GM12878 (cell line): ENCODE data around the gene TP63. TPM values are rescaled to one million over a fixed set of nuclear protein-coding genes. Genes with fewer than 3 reads are reported as not detected.

ENCODE experiments used
- ATAC-seq: fragments of 200-7000 bp; cut with Tn5 transposase; 3 replicates; pipeline ENCODE4 v1.9.1; 2020; ENCODE audit warnings: mild to moderate bottlenecking, moderate library complexity
- BruUV-seq: library from RNA; stranded (reverse); fragments of 400-500 nt; replicated peaks from 2 replicates; lab custom pipeline; 2021; lab: Mats Ljungman, UMichigan
- CTCF ChIA-PET: fragments of 300-600 bp; sonication (Branson Sonifier 250); formaldehyde crosslinking; extraction: SDS; loops from one replicate; lab custom pipeline; 2021; ENCODE audit warnings: inconsistent platforms; lab: Yijun Ruan, JAX
- POLR2A ChIA-PET: fragments of 350-600 bp; formaldehyde crosslinking; extraction: SDS; loops from one replicate; lab custom pipeline; 2021; ENCODE audit warnings: inconsistent platforms; lab: Charles Lee
- RAD21 ChIA-PET: fragments of 300-600 bp; sonication (Branson Sonifier 250); formaldehyde crosslinking; loops from one replicate; lab custom pipeline; 2023; ENCODE audit warnings: antibody characterized with exemption; ENCODE audit not compliant: unreplicated experiment; lab: Charles Lee
- SMC1A ChIA-PET: fragments of 300-600 bp; sonication (Branson Sonifier 250); formaldehyde crosslinking; loops from one replicate; lab custom pipeline; 2023; ENCODE audit not compliant: unreplicated experiment, uncharacterized antibody; lab: Charles Lee
- DNase-seq: peaks from one replicate; pipeline ENCODE4 v3.0.0-alpha.2; 2011; ENCODE audit warnings: low read depth, low spot score
- FAIRE-seq: peaks from 3 replicates; lab custom pipeline; 2011; peaks lifted over from hg19 to GRCh38; lab: Jason Lieb, UNC
- H2AFZ ChIP-seq: 2 replicates; pipeline ENCODE4 v1.6.0; 2011; ENCODE audit warnings: low read depth, low read length, control low read depth; ENCODE audit not compliant: control insufficient read depth
- H3K27ac ChIP-seq: 2 replicates; pipeline ENCODE4 v1.5.1; 2011; ENCODE audit warnings: control low read depth; ENCODE audit not compliant: control insufficient read depth, insufficient read depth
- H3K27me3 ChIP-seq, 2 experiments: replicated peaks in 1 of 2; 2 replicates each; pipeline versions ENCODE4 v1.6.0 to v1.6.1; 2011; ENCODE audit warnings: low read length in 1 of 2; ENCODE audit not compliant: control insufficient read depth in 2 of 2, insufficient read depth in 2 of 2
- H3K36me3 ChIP-seq, 2 experiments: 2 replicates each; pipeline ENCODE4 v1.5.1; 2011; ENCODE audit warnings: low read length in 1 of 2; ENCODE audit not compliant: control insufficient read depth in 2 of 2, insufficient read depth in 2 of 2
- H3K4me1 ChIP-seq: 2 replicates; pipeline ENCODE4 v1.6.1; 2011; ENCODE audit warnings: mild to moderate bottlenecking, low read length, moderate library complexity, mixed read lengths; ENCODE audit not compliant: control insufficient read depth, insufficient read depth
- H3K4me2 ChIP-seq: 2 replicates; pipeline ENCODE4 v1.6.0; 2011; ENCODE audit warnings: control low read depth; ENCODE audit not compliant: control insufficient read depth, insufficient read depth
- H3K4me3 ChIP-seq: fragments of 200-600 bp; sonication (generic); 2 replicates; pipeline ENCODE4 v1.5.1; 2016
- H3K79me2 ChIP-seq: 2 replicates; pipeline ENCODE4 v1.6.0; 2011; ENCODE audit warnings: low read length; ENCODE audit not compliant: control insufficient read depth, insufficient read depth
- H3K9ac ChIP-seq: 2 replicates; pipeline ENCODE4 v1.8.0; 2011; ENCODE audit warnings: low read length, control low read depth, mixed read lengths; ENCODE audit not compliant: control insufficient read depth, insufficient read depth
- H3K9me3 ChIP-seq: replicated peaks from 3 replicates; pipeline ENCODE4 v1.5.1; 2011; ENCODE audit warnings: mild to moderate bottlenecking, low read length; ENCODE audit not compliant: control insufficient read depth, insufficient read depth
- H4K20me1 ChIP-seq: 2 replicates; pipeline ENCODE4 v1.6.0; 2011; ENCODE audit not compliant: control insufficient read depth, insufficient read depth
- ESRRA ChIP-seq: IDR thresholded peaks from 2 replicates; pipeline ENCODE4 v1.6.1; 2012; ENCODE audit warnings: mild to moderate bottlenecking, low read length, improper control_type of control experiment
- MYC ChIP-seq: IDR thresholded peaks from 2 replicates; pipeline ENCODE4 v1.6.1; 2011; ENCODE audit warnings: mild to moderate bottlenecking, low read length, moderate library complexity, inconsistent platforms; ENCODE audit not compliant: insufficient read depth, insufficient replicate concordance, insufficient read length, severe bottlenecking
- SMAD1 ChIP-seq: fragments of 450-650 bp; IDR thresholded peaks from 2 replicates; pipeline ENCODE4 v1.6.1; 2018; ENCODE audit warnings: mild to moderate bottlenecking, low read depth; ENCODE audit not compliant: partially characterized antibody
- ZNF622 ChIP-seq: fragments of 450-650 bp; IDR thresholded peaks from 2 replicates; pipeline ENCODE4 v1.6.1; 2017; ENCODE audit warnings: mild to moderate bottlenecking, inconsistent platforms
- WGBS: methylation state at CpG from one replicate; pipeline ENCODE4 v1.1.6; 2016; ENCODE audit warnings: low lambda C conversion rate; ENCODE audit not compliant: insufficient replicate concordance, insufficient coverage; ENCODE audit errors: missing lambda C conversion rate; 5-methylcytosine and 5-hydroxymethylcytosine counted together
- in situ Hi-C: fragments of 300-500 bp; cut with MboI; formaldehyde crosslinking; loops from 9 replicates; pipeline ENCODE4 v1.14.3; 2018; ENCODE audit warnings: mixed read lengths
- intact Hi-C: fragments of 100-400 bp; cut with micrococcal nuclease; formaldehyde crosslinking; loops from one replicate; pipeline ENCODE4 v1.14.2; 2022; ENCODE audit not compliant: unreplicated experiment
- polyA plus RNA-seq, 11 experiments: library from polyadenylated mRNA; depleted of rRNA in 4 of 11; unstranded in 6 of 11; stranded (reverse) in 5 of 11; fragments of >200 nt; fragmentation: Nextera tagmentation in 4 of 11; fragmentation: Illumina TruSeq in 1 of 11; extraction: Ambion mirVana in 4 of 11; extraction: Trizol in 1 of 11; gene quantifications; 1 replicate in 1 of 11; 2 replicates in 10 of 11; pipeline versions ENCODE4 v1.2.1 to v1.2.3, GENCODE V29; 2011 to 2016; ENCODE audit warnings: inconsistent platforms in 2 of 11, missing spikeins in 2 of 11, low read depth in 1 of 11
- total RNA-seq, 4 experiments: library from RNA; depleted of rRNA in 3 of 4; stranded (reverse); fragments of >200 nt in 3 of 4; fragmentation: Illumina TruSeq in 1 of 4; extraction: Trizol in 1 of 4; gene quantifications; 2 replicates each; pipeline versions ENCODE4 v1.2.1 to v1.2.3, GENCODE V29; 2013 to 2021
- TF ChIP-seq, protein P1 (sequence below): IDR thresholded peaks from 2 replicates; pipeline ENCODE4 v1.6.1; 2011; ENCODE audit warnings: low read depth, low read length, improper control_type of control experiment, borderline replicate concordance
- TF ChIP-seq, protein P2 (sequence below): IDR thresholded peaks from 2 replicates; pipeline ENCODE4 v1.6.1; 2012; ENCODE audit warnings: low read depth, low read length, improper control_type of control experiment

TP63 gene
- total and polyA plus RNA-seq, 10 of the 15 experiments (the other 5 are each of a cell fraction or from before 2014, with no cell fraction given) = 1.4 to 10.8 (median 6.2) TPM

GRCh38 chr3:189836795-189837194, 205.6 kb downstream of the TP63 start:
- FAIRE-seq (peak; percentile 47), ATAC-seq (peak; percentile 27; the same call in 1 of the 3 replicates), DNase-seq (no peak)
- Histone ChIP-seq H3K27me3 (no peaks in the 10 kb centered on the region), H3K4me2 (no peak overlapping the region), H3K4me3 (no peak overlapping the region), H3K36me3 (no peaks in the 10 kb centered on the region), H3K4me1 (no peaks in the 10 kb centered on the region), H3K27ac (no peak overlapping the region), H3K9me3 (no peaks in the 10 kb centered on the region), H3K79me2 (no peaks in the 10 kb centered on the region), H3K9ac (no peak overlapping the region), H4K20me1 (no peaks in the 10 kb centered on the region), H2AFZ (no peak overlapping the region)
- CTCF ChIA-PET = no interaction called here
- intact Hi-C loops = no loop called here
- SMC1A ChIA-PET = interaction anchor here (0.7 to 2.0 kb wide), 5 partner anchors 7 to 64 kb away, joined by 3 to 4 read pairs (median 3); no protein-coding TSS in a partner anchor
- in situ Hi-C loops = no loop called here
- 83% methylated on average over 5 of the region's 5 CpGs for WGBS
- RAD21 ChIA-PET = no interaction called here
- TF ChIP-seq ESRRA (no peak), MYC (no peak), SMAD1 (no peak), ZNF622 (no peak)
- TF ChIP-seq, protein P1, sequence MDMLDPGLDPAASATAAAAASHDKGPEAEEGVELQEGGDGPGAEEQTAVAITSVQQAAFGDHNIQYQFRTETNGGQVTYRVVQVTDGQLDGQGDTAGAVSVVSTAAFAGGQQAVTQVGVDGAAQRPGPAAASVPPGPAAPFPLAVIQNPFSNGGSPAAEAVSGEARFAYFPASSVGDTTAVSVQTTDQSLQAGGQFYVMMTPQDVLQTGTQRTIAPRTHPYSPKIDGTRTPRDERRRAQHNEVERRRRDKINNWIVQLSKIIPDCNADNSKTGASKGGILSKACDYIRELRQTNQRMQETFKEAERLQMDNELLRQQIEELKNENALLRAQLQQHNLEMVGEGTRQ = no peak
- TF ChIP-seq, protein P2, sequence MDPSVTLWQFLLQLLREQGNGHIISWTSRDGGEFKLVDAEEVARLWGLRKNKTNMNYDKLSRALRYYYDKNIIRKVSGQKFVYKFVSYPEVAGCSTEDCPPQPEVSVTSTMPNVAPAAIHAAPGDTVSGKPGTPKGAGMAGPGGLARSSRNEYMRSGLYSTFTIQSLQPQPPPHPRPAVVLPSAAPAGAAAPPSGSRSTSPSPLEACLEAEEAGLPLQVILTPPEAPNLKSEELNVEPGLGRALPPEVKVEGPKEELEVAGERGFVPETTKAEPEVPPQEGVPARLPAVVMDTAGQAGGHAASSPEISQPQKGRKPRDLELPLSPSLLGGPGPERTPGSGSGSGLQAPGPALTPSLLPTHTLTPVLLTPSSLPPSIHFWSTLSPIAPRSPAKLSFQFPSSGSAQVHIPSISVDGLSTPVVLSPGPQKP = no peak
- POLR2A ChIA-PET = interaction anchor here (0.5 kb wide), 1 partner anchor 17 kb away, joined by 7 read pairs; no protein-coding TSS in a partner anchor
- no TSS peak for BruUV-seq
